Nephron progenitor cell (in vitro differentiated cells): ENCODE data around the gene OVCH2.
A peak's percentile ranks its signal among the peaks of the same experiment; 100 is the strongest.

Experiments
- DNase-seq: peaks from one replicate; pipeline ENCODE4 v3.0.0; 2021
- H3K27ac Mint-ChIP-seq: 2 replicates; pipeline ENCODE4 v1.8.0; 2021; ENCODE audit warnings: mild to moderate bottlenecking, moderate library complexity, mixed read lengths
- H3K27me3 Mint-ChIP-seq: 2 replicates; pipeline ENCODE4 v1.8.0; 2021; ENCODE audit warnings: mild to moderate bottlenecking, low read depth, mixed read lengths; ENCODE audit not compliant: poor library complexity
- H3K36me3 Mint-ChIP-seq: 2 replicates; pipeline ENCODE4 v1.8.0; 2021; ENCODE audit warnings: low read depth, mixed read lengths
- H3K4me1 Mint-ChIP-seq: 2 replicates; pipeline ENCODE4 v1.8.0; 2021; ENCODE audit warnings: mixed read lengths
- H3K4me3 Mint-ChIP-seq: 2 replicates; pipeline ENCODE4 v1.8.0; 2021; ENCODE audit warnings: mild to moderate bottlenecking, moderate library complexity, mixed read lengths
- H3K9me3 Mint-ChIP-seq: 2 replicates; pipeline ENCODE4 v1.8.0; 2021; ENCODE audit warnings: mild to moderate bottlenecking, moderate library complexity, mixed read lengths
- TF ChIP-seq, protein P1 (sequence below): fragments of 200-600 bp; sonication (generic); IDR thresholded peaks from 2 replicates; pipeline ENCODE4 v1.5.0; 2021; ENCODE audit warnings: antibody characterized with exemption

Gene OVCH2

DNA sequence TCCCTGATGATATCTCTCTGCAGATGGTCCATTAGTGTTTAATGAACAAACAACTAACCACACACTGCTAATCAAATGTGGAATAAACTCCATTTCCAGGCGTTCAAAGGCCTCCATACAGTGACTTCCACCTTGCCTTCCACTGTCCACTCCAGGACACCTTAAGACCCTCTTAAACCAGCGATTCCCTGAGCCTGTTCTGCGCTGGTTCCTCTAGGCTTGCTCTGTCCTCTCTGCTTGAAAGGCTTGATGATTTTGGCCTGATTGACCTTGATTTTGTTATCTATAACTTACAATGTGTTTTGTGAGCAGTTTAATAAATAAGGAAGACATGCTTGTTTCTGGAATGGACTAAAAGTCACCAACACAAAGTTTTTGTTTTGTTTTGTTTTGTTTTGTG is 12.0 kb downstream of the OVCH2 start:
- Mint-ChIP-seq H3K4me3 (no peak overlapping the region), H3K36me3 (no peaks in the 10 kb centered on the region), H3K27me3 (peaks cover 13% of the 10 kb centered on the region), H3K9me3 (no peaks in the 10 kb centered on the region), H3K4me1 (peaks cover 18% of the 10 kb centered on the region), H3K27ac (no peak overlapping the region)
- TF ChIP-seq, protein P1, sequence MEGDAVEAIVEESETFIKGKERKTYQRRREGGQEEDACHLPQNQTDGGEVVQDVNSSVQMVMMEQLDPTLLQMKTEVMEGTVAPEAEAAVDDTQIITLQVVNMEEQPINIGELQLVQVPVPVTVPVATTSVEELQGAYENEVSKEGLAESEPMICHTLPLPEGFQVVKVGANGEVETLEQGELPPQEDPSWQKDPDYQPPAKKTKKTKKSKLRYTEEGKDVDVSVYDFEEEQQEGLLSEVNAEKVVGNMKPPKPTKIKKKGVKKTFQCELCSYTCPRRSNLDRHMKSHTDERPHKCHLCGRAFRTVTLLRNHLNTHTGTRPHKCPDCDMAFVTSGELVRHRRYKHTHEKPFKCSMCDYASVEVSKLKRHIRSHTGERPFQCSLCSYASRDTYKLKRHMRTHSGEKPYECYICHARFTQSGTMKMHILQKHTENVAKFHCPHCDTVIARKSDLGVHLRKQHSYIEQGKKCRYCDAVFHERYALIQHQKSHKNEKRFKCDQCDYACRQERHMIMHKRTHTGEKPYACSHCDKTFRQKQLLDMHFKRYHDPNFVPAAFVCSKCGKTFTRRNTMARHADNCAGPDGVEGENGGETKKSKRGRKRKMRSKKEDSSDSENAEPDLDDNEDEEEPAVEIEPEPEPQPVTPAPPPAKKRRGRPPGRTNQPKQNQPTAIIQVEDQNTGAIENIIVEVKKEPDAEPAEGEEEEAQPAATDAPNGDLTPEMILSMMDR: no peak
- DNase-seq: no peak

DNA sequence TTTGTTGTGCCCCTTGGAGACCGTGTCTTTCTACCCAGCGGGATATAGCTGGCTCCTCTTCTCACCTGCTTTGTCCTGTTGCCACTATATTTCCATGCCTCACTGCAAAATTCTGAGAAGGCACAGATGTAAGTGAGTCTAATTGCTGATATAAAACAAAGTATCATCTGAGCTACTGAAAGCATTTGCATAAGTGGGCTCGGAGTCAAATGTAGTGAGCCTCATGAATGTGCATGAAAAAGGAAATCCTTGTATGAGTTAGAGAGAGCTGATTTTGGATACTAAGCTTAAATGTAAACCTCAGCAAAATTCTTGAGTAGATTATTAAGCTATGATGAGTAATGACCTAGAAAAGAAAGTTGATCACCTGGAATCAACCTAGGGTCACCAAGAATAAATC is 13.9 kb downstream of the OVCH2 start:
- TF ChIP-seq, protein P1: no peak
- no peaks in the 10 kb centered on the region for H3K9me3 Mint-ChIP-seq
- H3K36me3 Mint-ChIP-seq: no peaks in the 10 kb centered on the region
- H3K27ac Mint-ChIP-seq: no peak overlapping the region
- H3K27me3 Mint-ChIP-seq: peaks cover 13% of the 10 kb centered on the region
- peaks cover 25% of the 10 kb centered on the region for H3K4me1 Mint-ChIP-seq
- no peak for DNase-seq
- H3K4me3 Mint-ChIP-seq: no peak overlapping the region

DNA sequence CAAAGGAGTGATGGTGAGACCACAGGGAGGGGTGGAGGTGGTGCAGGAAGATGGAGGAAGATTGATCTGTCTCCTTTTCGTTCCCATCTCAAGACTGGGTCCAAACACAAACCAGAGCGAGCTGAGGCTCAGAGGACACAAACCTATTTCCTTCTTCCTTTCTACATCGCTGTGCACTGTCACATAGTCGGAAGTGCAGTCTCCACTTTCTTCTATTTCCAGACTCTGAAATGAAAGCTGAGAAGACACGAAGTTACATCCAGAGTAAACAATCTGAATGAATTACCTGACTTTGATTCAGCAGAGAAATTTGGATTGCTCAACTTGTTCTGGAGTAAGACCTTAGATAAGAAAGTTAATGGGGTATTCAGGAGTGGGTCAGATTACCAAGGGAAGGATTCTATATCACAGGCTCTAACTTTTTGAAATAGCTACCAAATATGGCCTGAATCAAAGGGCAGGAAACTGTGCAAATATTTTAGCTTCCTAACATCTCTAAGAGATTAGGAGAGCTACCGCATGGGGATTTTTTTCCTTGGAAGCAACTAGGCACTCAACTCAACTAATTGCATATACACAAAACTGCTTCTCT is 14.4 kb downstream of the OVCH2 start:
- TF ChIP-seq, protein P1: no peak
- no peaks in the 10 kb centered on the region for H3K9me3 Mint-ChIP-seq
- no peaks in the 10 kb centered on the region for H3K36me3 Mint-ChIP-seq
- no peak overlapping the region for H3K4me3 Mint-ChIP-seq
- peaks cover 25% of the 10 kb centered on the region for H3K4me1 Mint-ChIP-seq
- peaks cover 9% of the 10 kb centered on the region for H3K27me3 Mint-ChIP-seq
- H3K27ac Mint-ChIP-seq: peak overlapping the region; percentile 3
- no peak for DNase-seq

DNA sequence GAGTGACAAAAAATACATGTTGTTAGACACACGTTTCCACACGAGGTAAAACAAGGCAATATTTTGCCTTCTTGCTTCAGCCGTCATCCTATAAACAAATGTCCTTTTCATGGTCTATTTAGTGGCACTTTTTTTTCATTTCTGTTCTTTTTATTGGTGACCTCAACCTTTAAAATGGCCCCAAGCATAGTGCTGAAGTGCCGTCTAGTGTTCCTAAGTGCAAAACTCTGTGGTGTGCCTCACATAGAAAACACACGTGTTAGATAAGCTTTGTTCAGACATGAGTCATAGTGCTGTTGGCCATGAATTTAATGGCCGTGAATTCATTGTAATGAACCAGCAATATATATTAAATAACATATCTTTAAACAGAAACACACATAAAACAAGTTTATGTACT is 15.6 kb downstream of the OVCH2 start:
- H3K4me3 Mint-ChIP-seq: no peak overlapping the region
- H3K27ac Mint-ChIP-seq: no peak overlapping the region
- H3K9me3 Mint-ChIP-seq: no peaks in the 10 kb centered on the region
- no peak for DNase-seq
- no peaks in the 10 kb centered on the region for H3K36me3 Mint-ChIP-seq
- H3K27me3 Mint-ChIP-seq: peaks cover 9% of the 10 kb centered on the region
- TF ChIP-seq, protein P1: peak; percentile 23
- H3K4me1 Mint-ChIP-seq: peaks cover 25% of the 10 kb centered on the region

DNA sequence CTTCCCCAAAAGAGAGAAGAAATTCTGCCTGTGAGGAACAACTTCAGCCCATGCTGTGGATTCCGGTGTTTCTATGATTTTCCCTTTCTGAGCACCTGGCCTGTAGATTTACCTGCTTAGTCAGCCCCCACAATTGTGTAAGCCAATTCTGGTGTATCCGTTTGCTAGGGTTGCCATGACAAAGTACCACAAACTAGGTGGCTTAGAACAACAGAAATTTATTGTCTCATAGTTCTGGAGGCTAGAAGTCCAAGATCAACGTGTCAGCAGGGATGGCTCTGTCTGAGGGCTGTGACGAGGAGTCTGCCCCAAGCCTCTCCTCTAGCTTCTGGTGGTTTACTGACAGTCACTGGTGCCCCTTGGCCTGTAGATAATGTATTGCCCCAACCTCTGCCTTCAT is 17.0 kb downstream of the OVCH2 start:
- no peak for DNase-seq
- H3K27ac Mint-ChIP-seq: no peak overlapping the region
- H3K4me3 Mint-ChIP-seq: no peak overlapping the region
- H3K9me3 Mint-ChIP-seq: no peaks in the 10 kb centered on the region
- peaks cover 7% of the 10 kb centered on the region for H3K27me3 Mint-ChIP-seq
- H3K36me3 Mint-ChIP-seq: no peaks in the 10 kb centered on the region
- peaks cover 24% of the 10 kb centered on the region for H3K4me1 Mint-ChIP-seq
- TF ChIP-seq, protein P1: no peak

DNA sequence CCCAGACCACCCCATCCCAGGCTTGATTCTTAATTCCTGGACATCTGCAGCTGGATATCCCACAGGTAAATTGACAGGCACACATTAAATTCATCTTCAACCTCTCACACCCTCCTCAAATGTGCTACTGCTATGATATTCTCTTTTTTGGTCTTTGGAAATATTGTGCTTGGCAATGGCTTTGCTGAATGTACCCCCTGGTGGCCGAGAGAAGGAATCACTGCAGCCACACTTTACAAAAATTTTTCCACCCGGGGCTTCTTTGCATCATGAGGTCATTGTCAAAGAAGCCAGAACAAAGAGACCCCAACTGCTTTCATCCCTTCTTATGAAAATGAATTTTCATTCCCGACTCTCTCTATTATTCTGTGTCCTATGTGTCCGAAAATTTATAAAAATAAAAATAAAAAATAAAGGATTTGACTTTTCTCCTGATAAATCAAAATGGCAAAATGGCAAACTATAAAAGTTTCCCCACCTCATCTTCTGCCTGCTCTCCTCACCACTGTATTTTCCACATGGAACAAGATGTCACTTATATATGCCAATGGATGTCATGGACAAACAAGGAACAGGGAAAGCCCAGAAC is 17.9 kb downstream of the OVCH2 start:
- DNase-seq: peak; percentile 24
- Mint-ChIP-seq H3K36me3 (no peaks in the 10 kb centered on the region), H3K4me3 (no peak overlapping the region), H3K27me3 (peaks cover 3% of the 10 kb centered on the region), H3K4me1 (peaks cover 19% of the 10 kb centered on the region), H3K27ac (no peak overlapping the region), H3K9me3 (no peaks in the 10 kb centered on the region)
- TF ChIP-seq, protein P1: peak; percentile 84
